ENCODE measurements around the gene SURF4. TPM values are rescaled to one million over a fixed set of nuclear protein-coding genes. Genes with fewer than 3 reads are reported as not detected.
"Not testable (repeated sequence)": the region's sequence is repeated elsewhere in the genome, so short reads cannot be mapped to it uniquely, and the experiment has no call there.

Gene SURF4
- polyA plus RNA-seq, 2 of the 4 experiments (the other 2 are of a cell fraction) = 159 to 169 TPM

GRCh38 chr9:133335924-133336811 is 39.7 kb downstream of the SURF4 start, which contains the start of gene SURF6:
TSS of gene SURF6 (minus strand) at chr9:133336188. CDS start at chr9:133336132, 56 bp downstream.
- WGBS (ENCODE audit: missing lambda C conversion rate) = 21% methylated on average over 39 of the region's 70 CpGs
- peak; percentile 78 for FAIRE-seq
- Histone ChIP-seq H3K27ac (peak within 1 kb of the TSS; percentile 91 to 97), H3K9me3 (no peaks in the 10 kb centered on the region), H3K4me3 (peak within 1 kb of the TSS; percentile 83), H3K4me1 (peaks cover 16% of the 10 kb centered on the region), H3K4me2 (peak within 1 kb of the TSS; percentile 95)
- ATAC-seq = peak; percentile 94 to 95
- DNase-seq (ENCODE audit: low read depth in 1 of 2, low spot score in 1 of 2) = peak; percentile 75 to 91
- ChIA-PET POLR2A (interaction anchor here (0.7 to 1.4 kb wide), 2 partner anchors 12 to 15 kb away, joined by 3 to 5 read pairs; partner anchors contain the start of genes MED22 and RPL7A), CTCF (interaction anchor here (0.6 kb wide), 1 partner anchor 144 kb away, joined by 3 read pairs; no protein-coding TSS in a partner anchor)
- no peak for TF ChIP-seq RAD21 (conservative IDR thresholded peaks at IDR 0.05 in 1 of 2, IDR thresholded peaks at IDR 0.05 in 1 of 2)
- TF ChIP-seq GATA3 (IDR thresholded peaks at IDR 0.05; ENCODE audit: borderline replicate concordance) = peak; percentile 67
- TF ChIP-seq FOSL2 (IDR thresholded peaks at IDR 0.05) = no peak
- 0 out of 2 replicates have a peak, but pooled peaks have one; percentile 1 for TF ChIP-seq FOSL2 (CRISPR knock-in tag; IDR thresholded peaks at IDR 0.05)
- peak; percentile 40; the same call in 1 of the 2 replicates for TF ChIP-seq PHF8 (IDR thresholded peaks at IDR 0.05; ENCODE audit: borderline replicate concordance, low read depth)
- TF ChIP-seq JUNB (IDR thresholded peaks at IDR 0.05) = no peak
- no peak for TF ChIP-seq FOSB (CRISPR knock-in tag; IDR thresholded peaks at IDR 0.05)
- TF ChIP-seq ATOH8 (CRISPR knock-in tag; IDR thresholded peaks at IDR 0.05; ENCODE audit: low read depth) = no peak
- peak; percentile 87; the same call in 1 of the 2 replicates for TF ChIP-seq ELK1 (IDR thresholded peaks at IDR 0.05; ENCODE audit: low read depth, low read length)
- peak; percentile 49; the same call in 1 of the 2 replicates for TF ChIP-seq MYC (IDR thresholded peaks at IDR 0.05; ENCODE audit: borderline replicate concordance, low read length)
- peak; percentile 67; the same call in 1 of the 2 replicates for TF ChIP-seq FOXS1 (CRISPR knock-in tag; IDR thresholded peaks at IDR 0.05)
- TF ChIP-seq HOXB13 (CRISPR knock-in tag; IDR thresholded peaks at IDR 0.05; ENCODE audit: low read depth) = peak; percentile 84
- TF ChIP-seq E2F6 (IDR thresholded peaks at IDR 0.05; ENCODE audit: borderline replicate concordance, low read depth) = peak; percentile 94
- peak; percentile 71 for TF ChIP-seq BHLHE40 (IDR thresholded peaks at IDR 0.05; ENCODE audit: low read depth, low read length)
- TF ChIP-seq EHF (CRISPR knock-in tag; IDR thresholded peaks at IDR 0.05) = peak; percentile 61; the same call in 1 of the 2 replicates
- TF ChIP-seq NPAS2 (CRISPR knock-in tag; IDR thresholded peaks at IDR 0.05; ENCODE audit: borderline replicate concordance) = peak; percentile 41; the same call in 1 of the 2 replicates
- no peak for TF ChIP-seq HES2 (IDR thresholded peaks at IDR 0.05)
- 0 out of 2 replicates have a peak, but pooled peaks have one; percentile 62 for TF ChIP-seq MAZ (IDR thresholded peaks at IDR 0.05; ENCODE audit: borderline replicate concordance, low read depth, low read length)
- peak in 1 of 2 experiments; percentile 25; a peak in 1 of 4 replicates for TF ChIP-seq CEBPB (IDR thresholded peaks at IDR 0.05)
- peak in 1 of 2 experiments; percentile 94; a peak in 4 of 5 replicates for TF ChIP-seq JUN (IDR thresholded peaks at IDR 0.05)
- TF ChIP-seq HOXB5 (CRISPR knock-in tag; IDR thresholded peaks at IDR 0.05) = peak; percentile 45; the same call in 1 of the 2 replicates
- no peak for TF ChIP-seq KDM1A (IDR thresholded peaks at IDR 0.05; ENCODE audit: low read depth)
- peak; percentile 22; the same call in 1 of the 2 replicates for TF ChIP-seq TFCP2L1 (CRISPR knock-in tag; IDR thresholded peaks at IDR 0.05)
- peak; percentile 99 for TF ChIP-seq MAX (IDR thresholded peaks at IDR 0.05)
- peak; percentile 84 for TF ChIP-seq PBX3 (IDR thresholded peaks at IDR 0.05)
- peak; percentile 78 for TF ChIP-seq POLR2A (IDR thresholded peaks at IDR 0.05; ENCODE audit: low read length)
- peak; percentile 74 for TF ChIP-seq KDM5A (IDR thresholded peaks at IDR 0.05)
- no peak for TF ChIP-seq NFE2L2 (conservative IDR thresholded peaks at IDR 0.05; ENCODE audit: low read length)
- peak; percentile 82 for TF ChIP-seq TP53 (CRISPR knock-in tag; IDR thresholded peaks at IDR 0.05)
- TF ChIP-seq BCL3 (IDR thresholded peaks at IDR 0.05) = peak; percentile 84

- peak overlapping the region; percentile 91 to 97; a peak in 4 of 6 replicates for H3K27ac ChIP-seq
- WGBS (ENCODE audit: missing lambda C conversion rate) = 74% methylated on average over 11 of the region's 11 CpGs
- CTCF ChIA-PET = interaction anchor here (0.7 to 2.4 kb wide), 6 partner anchors 96 to 408 kb away, joined by 3 to 13 read pairs (median 4); no protein-coding TSS in a partner anchor
- peak overlapping the region; percentile 85 for H3K4me2 ChIP-seq
- peaks cover 16% of the 10 kb centered on the region for H3K4me1 ChIP-seq
- not testable (repeated sequence) for FAIRE-seq; ATAC-seq; H3K9me3 ChIP-seq; DNase-seq (ENCODE audit: low read depth in 1 of 2, low spot score in 1 of 2)
- peak overlapping the region; percentile 83 for H3K4me3 ChIP-seq
- POLR2A ChIA-PET = interaction anchor here (0.6 to 1.4 kb wide), 2 partner anchors 13 to 724 kb away, joined by 3 to 5 read pairs; partner anchors contain the start of genes MED22 and RPL7A
Observed at GRCh38 chr9:133334888-133335287, 41.0 kb downstream of the SURF4 start.
